Colonic mucosa (tissue), 4 donors: Measurements from ENCODE around the gene NFKBIB. TPM values are rescaled to one million over a fixed set of nuclear protein-coding genes. Genes with fewer than 3 reads are reported as not detected.
"Not testable (repeated sequence)": the region's sequence is repeated elsewhere in the genome, so short reads cannot be mapped to it uniquely, and the experiment has no call there.

Experiments
- DNase-seq: peaks from one replicate; pipeline ENCODE4 v3.0.0-alpha.2; 2020
- H3K27ac ChIP-seq: fragments of 200-600 bp; one replicate; pipeline ENCODE4 v1.8.0; 2021
- H3K27me3 ChIP-seq: fragments of 200-600 bp; one replicate; pipeline ENCODE4 v1.8.0; 2021
- H3K36me3 ChIP-seq: fragments of 200-600 bp; one replicate; pipeline ENCODE4 v1.8.0; 2021
- H3K4me1 ChIP-seq: fragments of 200-600 bp; one replicate; pipeline ENCODE4 v1.8.0; 2021; ENCODE audit warnings: mild to moderate bottlenecking
- H3K4me3 ChIP-seq: fragments of 200-600 bp; one replicate; pipeline ENCODE4 v1.8.0; 2021
- H3K9ac ChIP-seq, 2 donors: one replicate each; pipeline ENCODE4 v1.7.0; 2013; ENCODE audit warnings: control low read depth in 2 of 2, low read depth in 2 of 2, low read length in 2 of 2
- H3K9me3 ChIP-seq: fragments of 200-600 bp; one replicate; pipeline ENCODE4 v1.8.0; 2021
- CTCF ChIP-seq: fragments of 200-600 bp; IDR thresholded peaks from one replicate; pipeline ENCODE4 v1.8.0; 2022; ENCODE audit warnings: antibody characterized with exemption, mild to moderate bottlenecking
- intact Hi-C: fragments of 100-400 bp; cut with DNase I; formaldehyde crosslinking; loops from one replicate; pipeline ENCODE4 v1.14.1; 2022
- total RNA-seq, 2 donors: library from RNA; stranded (reverse); fragmentation: NEBNext Ultra II Directional in 1 of 2; extraction: Animal tissue kit (Norgen Biotek cat#: 25700) in 1 of 2; gene quantifications; one replicate each; pipeline ENCODE4 v1.2.1, GENCODE V29; 2021
- donor health status: healthy.
- donor health status: DM: no; HTN: no; CAD: no.
- donor health status: DM: no; HTN: no; CAD: no.

The NFKBIB gene
- total RNA-seq, 2 donors from 2014 or later = 40.7 to 52.4 TPM

- Histone ChIP-seq H3K27me3 (no peaks in the 10 kb centered on the region), H3K9me3 (no peaks in the 10 kb centered on the region), H3K27ac (peak overlapping the region; percentile 88), H3K36me3 (no peaks in the 10 kb centered on the region), H3K9ac (peak overlapping the region; percentile 86 to 95), H3K4me3 (peak overlapping the region; percentile 76), H3K4me1 (peaks cover 12% of the 10 kb centered on the region)
- intact Hi-C loops = no loop called here
- DNase-seq = no peak
- no peak for TF ChIP-seq CTCF
Observed at GRCh38 chr19:38931521-38931793, 31.7 kb downstream of the NFKBIB start.

- H3K27me3 ChIP-seq = no peaks in the 10 kb centered on the region
- no peaks in the 10 kb centered on the region for H3K36me3 ChIP-seq
- intact Hi-C loops = no loop called here
- DNase-seq = no peak
- H3K9ac ChIP-seq = no peak overlapping the region
- H3K9me3 ChIP-seq = no peaks in the 10 kb centered on the region
- H3K4me1 ChIP-seq = peaks cover 12% of the 10 kb centered on the region
- no peak for TF ChIP-seq CTCF
- no peak overlapping the region for H3K27ac ChIP-seq
- H3K4me3 ChIP-seq = no peak overlapping the region
Observed at GRCh38 chr19:38932425-38933179, 32.8 kb downstream of the NFKBIB start.

DNA sequence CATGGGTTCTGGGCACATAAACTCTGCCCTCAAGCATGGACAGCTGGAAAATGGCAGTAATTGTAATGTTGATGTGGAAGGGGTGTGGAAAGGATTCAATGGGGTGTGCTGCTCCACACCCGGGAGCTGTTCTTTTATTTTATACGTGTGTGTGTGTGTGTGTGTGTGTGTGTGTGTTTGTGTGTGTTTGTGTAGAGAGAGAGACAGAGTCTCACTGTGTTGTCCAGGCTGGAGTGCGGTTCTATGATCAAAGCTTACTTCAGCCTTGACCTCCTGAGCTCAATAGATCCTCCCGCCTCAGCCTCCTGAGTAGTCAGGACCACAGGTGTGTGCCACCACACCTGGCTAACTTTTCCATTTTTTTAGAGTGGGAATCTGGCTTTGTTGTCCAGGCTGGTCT is 33.8 kb downstream of the NFKBIB start:
- intact Hi-C loops = no loop called here
- TF ChIP-seq CTCF = no peak
- Histone ChIP-seq H3K4me1 (peaks cover 12% of the 10 kb centered on the region), H3K27me3 (no peaks in the 10 kb centered on the region), H3K9ac (no peak overlapping the region), H3K9me3 (no peaks in the 10 kb centered on the region), H3K36me3 (no peaks in the 10 kb centered on the region), H3K4me3 (no peak overlapping the region), H3K27ac (no peak overlapping the region)
- no peak for DNase-seq

- Histone ChIP-seq H3K4me1 (no peaks in the 10 kb centered on the region), H3K9ac (no peak overlapping the region), H3K27me3 (no peaks in the 10 kb centered on the region), H3K9me3 (no peaks in the 10 kb centered on the region), H3K4me3 (no peak overlapping the region), H3K27ac (no peak overlapping the region), H3K36me3 (no peaks in the 10 kb centered on the region)
- intact Hi-C loops = no loop called here
- TF ChIP-seq CTCF = no peak
- no peak for DNase-seq
Observed at GRCh38 chr19:38939957-38940356, 40.2 kb downstream of the NFKBIB start.

DNA sequence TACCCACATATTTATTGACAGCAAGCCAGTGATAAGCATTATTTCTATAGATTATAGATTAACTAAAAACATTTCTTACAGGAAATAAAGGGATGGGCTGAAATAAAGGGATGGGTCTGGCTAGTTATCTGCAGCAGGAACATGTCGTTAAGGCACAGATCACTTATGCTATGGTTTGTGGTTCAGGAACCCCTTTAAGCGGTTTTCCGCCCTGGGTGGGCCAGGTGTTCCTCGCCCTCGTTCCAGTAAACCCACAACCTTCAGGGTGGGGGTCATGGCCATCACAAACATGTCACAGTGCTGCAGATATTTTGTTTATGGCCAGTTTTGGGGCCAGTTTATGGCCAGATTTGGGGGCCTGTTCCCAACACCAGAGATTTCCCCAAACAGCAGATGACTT is 41.7 kb downstream of the NFKBIB start:
- DNase-seq, H3K4me3 ChIP-seq, H3K27me3 ChIP-seq, H3K36me3 ChIP-seq, H3K27ac ChIP-seq, H3K4me1 ChIP-seq, H3K9me3 ChIP-seq, H3K9ac ChIP-seq, intact Hi-C loops: not testable (repeated sequence)

DNA sequence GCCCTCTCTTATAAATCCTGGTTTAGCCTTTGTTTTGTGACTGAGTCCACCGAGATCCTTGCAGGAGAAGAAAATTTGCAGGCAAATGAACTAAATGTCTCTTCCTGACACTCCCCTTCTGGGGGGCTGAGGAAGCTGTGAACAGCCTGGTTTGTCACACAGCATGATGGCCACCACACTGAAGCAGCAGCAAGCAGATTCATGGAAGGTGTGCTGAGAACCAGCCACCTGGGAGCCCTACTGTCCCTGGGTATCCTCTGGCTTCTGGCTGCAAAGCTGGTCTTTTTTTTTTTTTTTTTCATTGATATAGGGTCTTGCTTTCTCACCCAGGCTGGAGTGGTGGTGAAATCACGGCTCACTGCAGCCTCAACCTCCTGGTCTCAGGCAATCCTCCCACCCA is 42.2 kb downstream of the NFKBIB start:
- H3K27ac ChIP-seq = no peak overlapping the region
- H3K9ac ChIP-seq = no peak overlapping the region
- no peaks in the 10 kb centered on the region for H3K27me3 ChIP-seq
- no peaks in the 10 kb centered on the region for H3K9me3 ChIP-seq
- no peaks in the 10 kb centered on the region for H3K36me3 ChIP-seq
- intact Hi-C loops = no loop called here
- no peaks in the 10 kb centered on the region for H3K4me1 ChIP-seq
- no peak overlapping the region for H3K4me3 ChIP-seq
- TF ChIP-seq CTCF = no peak
- no peak for DNase-seq
